Measurements from ENCODE around the gene UBXN11. TPM values are rescaled to one million over a fixed set of nuclear protein-coding genes. Genes with fewer than 3 reads are reported as not detected.

Gene UBXN11
- total and polyA plus RNA-seq, 2 donors (not counting 1 experiment from before 2014, with no cell fraction given): 68.0 to 81.4 TPM

DNA sequence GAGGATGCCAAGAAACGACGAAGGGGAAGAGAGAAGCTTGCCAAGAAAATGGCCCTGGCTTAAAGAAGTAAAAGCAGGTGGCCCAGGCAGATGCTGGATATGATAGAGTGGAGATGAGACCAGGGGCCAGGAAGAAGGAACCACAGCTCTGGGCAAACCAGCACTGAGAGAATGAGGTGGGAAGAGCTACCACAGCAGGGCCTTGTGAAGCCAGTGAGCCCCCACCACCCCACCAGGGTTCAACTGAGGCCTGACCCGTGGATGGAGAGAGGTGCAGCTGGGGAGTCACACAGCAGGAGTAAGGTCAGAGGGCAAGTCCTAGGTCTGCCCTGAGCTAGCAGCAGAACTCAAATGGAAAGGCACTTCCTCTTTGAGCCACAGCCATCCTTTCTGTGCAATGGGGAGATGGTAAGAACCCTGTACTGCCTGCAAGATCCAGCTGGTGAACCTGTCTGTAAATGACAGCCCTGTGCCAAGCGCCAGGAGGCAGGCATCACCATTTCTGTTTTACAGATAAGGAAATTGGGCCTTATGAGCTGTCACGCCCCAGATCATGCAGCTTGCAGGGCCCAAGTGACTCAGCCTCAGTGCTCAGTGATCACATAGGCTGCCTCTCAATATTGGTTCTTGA lies 18.0 kb downstream of the UBXN11 start:
- Mint-ChIP-seq H3K27ac (peak overlapping the region; percentile 97), H3K9me3 (ENCODE audit: insufficient read depth) (no peaks in the 10 kb centered on the region), H3K4me3 (peak overlapping the region; percentile 86), H3K27me3 (no peaks in the 10 kb centered on the region), H3K4me1 (peaks cover 95% of the 10 kb centered on the region)
- peak; percentile 77 for DNase-seq
- ChIA-PET CTCF (interaction anchor here (1.3 to 26.4 kb wide), 12 partner anchors 9 to 169 kb away, joined by 3 to 1400 read pairs (median 5); partner anchors contain the start of genes CD52, CEP85, SH3BGRL3 and UBXN11), POLR2A (interaction anchor here (0.9 to 21.9 kb wide), 12 partner anchors 8 to 143 kb away, joined by 3 to 1239 read pairs (median 6); partner anchors contain the start of genes CD52, DHDDS, SH3BGRL3 and UBXN11)
- peak; percentile 3 for ATAC-seq (ENCODE audit: low read depth)
- Histone ChIP-seq H3K9ac (ENCODE audit: low read length) (no peak overlapping the region), H3K27me3 (replicated peaks in 1 of 4; ENCODE audit: control extremely low read depth in 1 of 4, control insufficient read depth in 3 of 4, insufficient read depth in 4 of 4, low read length in 3 of 4) (no peaks in the 10 kb centered on the region), H3K36me3 (replicated peaks in 1 of 2; ENCODE audit: control extremely low read depth in 1 of 2, control insufficient read depth in 1 of 2, extremely low read depth in 1 of 2, insufficient read depth in 2 of 2, low read length in 1 of 2) (no peaks in the 10 kb centered on the region), H3K79me2 (ENCODE audit: control insufficient read depth, insufficient read depth, low read length) (peaks cover 23% of the 10 kb centered on the region), H3K9me3 (ENCODE audit: control extremely low read depth in 1 of 3, control insufficient read depth in 2 of 3, insufficient read depth in 1 of 3, low read length in 2 of 3) (no peaks in the 10 kb centered on the region), H4K20me1 (ENCODE audit: control insufficient read depth, insufficient read depth, low read length, poor library complexity, severe bottlenecking) (no peaks in the 10 kb centered on the region), H3K4me1 (ENCODE audit: control insufficient read depth in 2 of 2, insufficient read depth in 2 of 2, low read length in 2 of 2) (peaks cover 98 to 100% of the 10 kb centered on the region in 2 donors), H3K4me3 (ENCODE audit: control extremely low read depth in 1 of 5, extremely low read depth in 1 of 5, insufficient read depth in 1 of 5, low read depth in 2 of 5, low read length in 4 of 5) (peak overlapping the region in 3 of 5 experiments; percentile 5 to 44 (median 19)), H3K27ac (ENCODE audit: low read length in 2 of 2) (peak overlapping the region; percentile 93 to 96), H2AFZ (ENCODE audit: insufficient read depth, low read depth, low read length, poor library complexity, severe bottlenecking) (no peak overlapping the region), H3K4me2 (replicated peaks; ENCODE audit: low read depth, low read length, poor library complexity, severe bottlenecking) (peak overlapping the region; percentile 65)
- intact Hi-C loops (cut with micrococcal nuclease): loop anchor here (5.0 to 10.0 kb wide), 3 partner anchors 56 to 1886 kb away; partner anchors contain the start of genes CEP85, HMGN2 and PTAFR
- 4% methylated on average over 4 of the region's 5 CpGs for WGBS (ENCODE audit: insufficient coverage)
- TF ChIP-seq, protein P1, sequence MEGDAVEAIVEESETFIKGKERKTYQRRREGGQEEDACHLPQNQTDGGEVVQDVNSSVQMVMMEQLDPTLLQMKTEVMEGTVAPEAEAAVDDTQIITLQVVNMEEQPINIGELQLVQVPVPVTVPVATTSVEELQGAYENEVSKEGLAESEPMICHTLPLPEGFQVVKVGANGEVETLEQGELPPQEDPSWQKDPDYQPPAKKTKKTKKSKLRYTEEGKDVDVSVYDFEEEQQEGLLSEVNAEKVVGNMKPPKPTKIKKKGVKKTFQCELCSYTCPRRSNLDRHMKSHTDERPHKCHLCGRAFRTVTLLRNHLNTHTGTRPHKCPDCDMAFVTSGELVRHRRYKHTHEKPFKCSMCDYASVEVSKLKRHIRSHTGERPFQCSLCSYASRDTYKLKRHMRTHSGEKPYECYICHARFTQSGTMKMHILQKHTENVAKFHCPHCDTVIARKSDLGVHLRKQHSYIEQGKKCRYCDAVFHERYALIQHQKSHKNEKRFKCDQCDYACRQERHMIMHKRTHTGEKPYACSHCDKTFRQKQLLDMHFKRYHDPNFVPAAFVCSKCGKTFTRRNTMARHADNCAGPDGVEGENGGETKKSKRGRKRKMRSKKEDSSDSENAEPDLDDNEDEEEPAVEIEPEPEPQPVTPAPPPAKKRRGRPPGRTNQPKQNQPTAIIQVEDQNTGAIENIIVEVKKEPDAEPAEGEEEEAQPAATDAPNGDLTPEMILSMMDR (IDR thresholded peaks at IDR 0.05): no peak
- no peak for TF ChIP-seq EZH2 (IDR thresholded peaks at IDR 0.05; ENCODE audit: borderline replicate concordance, insufficient read depth, low read depth, low read length, poor library complexity, severe bottlenecking)

DNA sequence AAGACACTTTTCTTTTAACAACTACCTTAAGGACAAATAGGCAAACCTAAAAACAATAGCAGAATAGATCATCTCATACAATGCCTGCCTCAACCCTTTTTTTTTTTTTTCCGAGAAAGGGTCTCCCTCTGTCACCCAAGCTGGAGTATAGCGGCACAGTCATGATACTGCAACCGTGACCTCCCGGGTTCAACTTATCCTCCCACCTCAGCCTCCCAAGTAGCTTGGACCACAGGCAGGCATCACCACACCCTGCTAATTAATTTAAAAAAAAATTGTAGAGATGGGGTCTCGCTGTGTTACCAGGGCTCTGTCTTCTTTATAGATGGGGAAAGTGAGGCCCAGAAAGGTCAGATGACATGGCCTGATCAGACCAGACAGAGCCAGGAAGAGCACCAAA lies 18.6 kb downstream of the UBXN11 start:
- peak overlapping the region; percentile 65 for H3K4me2 ChIP-seq (replicated peaks; ENCODE audit: low read depth, low read length, poor library complexity, severe bottlenecking)
- Mint-ChIP-seq H3K4me1 (peaks cover 97% of the 10 kb centered on the region), H3K9me3 (ENCODE audit: insufficient read depth) (no peaks in the 10 kb centered on the region), H3K4me3 (peak overlapping the region; percentile 86), H3K27me3 (no peaks in the 10 kb centered on the region), H3K27ac (peak overlapping the region; percentile 97)
- peaks cover 94 to 100% of the 10 kb centered on the region in 2 donors for H3K4me1 ChIP-seq (ENCODE audit: control insufficient read depth in 2 of 2, insufficient read depth in 2 of 2, low read length in 2 of 2)
- CTCF ChIA-PET: interaction anchor here (1.3 to 26.4 kb wide), 10 partner anchors 9 to 129 kb away, joined by 4 to 1400 read pairs (median 9); partner anchors contain the start of genes CD52, CEP85, SH3BGRL3 and UBXN11
- peak overlapping the region in 2 of 5 experiments; percentile 5 to 44 for H3K4me3 ChIP-seq (ENCODE audit: control extremely low read depth in 1 of 5, extremely low read depth in 1 of 5, insufficient read depth in 1 of 5, low read depth in 2 of 5, low read length in 4 of 5)
- ATAC-seq (ENCODE audit: low read depth): no peak
- peak overlapping the region; percentile 93 to 96 for H3K27ac ChIP-seq (ENCODE audit: low read length in 2 of 2)
- H2AFZ ChIP-seq (ENCODE audit: insufficient read depth, low read depth, low read length, poor library complexity, severe bottlenecking): no peak overlapping the region
- H4K20me1 ChIP-seq (ENCODE audit: control insufficient read depth, insufficient read depth, low read length, poor library complexity, severe bottlenecking): no peaks in the 10 kb centered on the region
- H3K36me3 ChIP-seq (replicated peaks in 1 of 2; ENCODE audit: control extremely low read depth in 1 of 2, control insufficient read depth in 1 of 2, extremely low read depth in 1 of 2, insufficient read depth in 2 of 2, low read length in 1 of 2): peaks cover 0 to 4% of the 10 kb centered on the region in 2 experiments
- H3K9ac ChIP-seq (ENCODE audit: low read length): no peak overlapping the region
- H3K9me3 ChIP-seq (ENCODE audit: control extremely low read depth in 1 of 3, control insufficient read depth in 2 of 3, insufficient read depth in 1 of 3, low read length in 2 of 3): no peaks in the 10 kb centered on the region
- intact Hi-C loops (cut with micrococcal nuclease): loop anchor here (2.0 to 10.0 kb wide), 4 partner anchors 56 to 1887 kb away; partner anchors contain the start of genes CEP85, HMGN2 and PTAFR
- TF ChIP-seq, protein P1 (IDR thresholded peaks at IDR 0.05): no peak
- TF ChIP-seq EZH2 (IDR thresholded peaks at IDR 0.05; ENCODE audit: borderline replicate concordance, insufficient read depth, low read depth, low read length, poor library complexity, severe bottlenecking): no peak
- peaks cover 28% of the 10 kb centered on the region for H3K79me2 ChIP-seq (ENCODE audit: control insufficient read depth, insufficient read depth, low read length)
- 15% methylated on average over 1 of the region's 5 CpGs for WGBS (ENCODE audit: insufficient coverage)
- POLR2A ChIA-PET: interaction anchor here (1.5 to 21.9 kb wide), 4 partner anchors 7 to 144 kb away, joined by 4 to 1239 read pairs (median 54); partner anchors contain the start of genes CD52, DHDDS, SH3BGRL3 and UBXN11
- no peaks in the 10 kb centered on the region for H3K27me3 ChIP-seq (replicated peaks in 1 of 4; ENCODE audit: control extremely low read depth in 1 of 4, control insufficient read depth in 3 of 4, insufficient read depth in 4 of 4, low read length in 3 of 4)
- no peak for DNase-seq
